Adrenal gland (tissue), 12 donors: ENCODE measurements around the gene SYT15. TPM values are rescaled to one million over a fixed set of nuclear protein-coding genes. Genes with fewer than 3 reads are reported as not detected.

Experiments
- DNase-seq, 7 donors: peaks; one replicate each; pipeline ENCODE4 v3.0.0-alpha.2; 2019 to 2020
- H3K27ac ChIP-seq, 5 donors: fragments of 200-600 bp; sonication (generic) in 4 of 5; 1 replicate in 3 of 5; 2 replicates in 2 of 5; pipeline versions ENCODE4 v1.5.1 to v1.8.0; 2016 to 2020; ENCODE audit warnings: mild to moderate bottlenecking in 1 of 5
- H3K27me3 ChIP-seq: fragments of 200-600 bp; 2 replicates; pipeline ENCODE4 v1.8.0; 2021
- H3K36me3 ChIP-seq, 2 donors: fragments of 200-600 bp; replicated peaks in 1 of 2; 1 replicate in 1 of 2; 2 replicates in 1 of 2; pipeline versions ENCODE4 v1.5.1 to v1.8.0; 2018 to 2022
- H3K4me1 ChIP-seq, 2 donors: fragments of 200-600 bp; replicated peaks in 1 of 2; 1 replicate in 1 of 2; 2 replicates in 1 of 2; pipeline versions ENCODE4 v1.5.1 to v1.8.0; 2018 to 2021
- H3K4me3 ChIP-seq, 4 donors: fragments of 200-600 bp; sonication (generic) in 3 of 4; one replicate each; pipeline ENCODE4 v1.5.1; 2016 to 2018
- H3K9me3 ChIP-seq, 3 donors: fragments of 200-600 bp; sonication (generic) in 1 of 3; replicated peaks in 1 of 3; 1 replicate in 2 of 3; 2 replicates in 1 of 3; pipeline versions ENCODE4 v1.5.1 to v1.8.0; 2016 to 2021
- POLR2A ChIP-seq, 2 donors: fragments of 450-650 bp; IDR thresholded peaks; one replicate each; pipeline ENCODE4 v1.6.1; 2017; ENCODE audit warnings: antibody characterized with exemption in 2 of 2, mild to moderate bottlenecking in 2 of 2, moderate library complexity in 1 of 2
- WGBS, 4 donors: extraction: QIAGEN DNeasy Blood & Tissue Kit in 2 of 4; methylation state at CpG; one replicate each; pipeline versions ENCODE4 v1.1.5 to v1.1.7; 2013 to 2017; 5-methylcytosine and 5-hydroxymethylcytosine counted together
- intact Hi-C, 2 donors: fragments of 100-400 bp; cut with DNase I; formaldehyde crosslinking; loops; one replicate each; pipeline versions ENCODE4 v1.14.1 to v1.15.0; 2022 to 2023
- polyA plus RNA-seq, 3 donors: library from polyadenylated mRNA; stranded (reverse); fragments of 200-250 nt in 2 of 3; fragments of 350-450 nt in 1 of 3; fragmentation: Illumina TruSeq in 1 of 3; extraction: RNeasy Lipid Tissue Mini Kit (QIAGEN cat#74804) in 1 of 3; gene quantifications; one replicate each; pipeline ENCODE4 v1.2.3, GENCODE V29; 2013 to 2014
- total RNA-seq, 9 donors: library from RNA; depleted of rRNA in 4 of 9; stranded (reverse); fragments of >200 nt in 4 of 9; fragments of 120-200 nt in 1 of 9; fragmentation: NEBNext Ultra II Directional in 1 of 9; extraction: Animal tissue kit (Norgen Biotek cat#: 25700) in 1 of 9; gene quantifications; one replicate each; pipeline versions ENCODE4 v1.1.0 to v1.2.4, GENCODE V29; 2013 to 2023
- TF ChIP-seq, protein P1 (sequence below), 6 experiments: fragments of 450-650 bp in 4 of 6; fragments of 200-600 bp in 2 of 6; sonication (generic) in 1 of 6; IDR thresholded peaks; 1 replicate in 5 of 6; 2 replicates in 1 of 6; pipeline versions ENCODE4 v1.5.1 to v1.8.0; 2016 to 2021; ENCODE audit warnings: antibody characterized with exemption in 6 of 6, mild to moderate bottlenecking in 2 of 6, moderate library complexity in 1 of 6
- donor health status: healthy with polysubstance abuse.
- donor health status: Bipolar disorder and iron deficiency.
- donor health status: DM: yes; HTN: yes; CAD: no.
- donor health status: DM: no; HTN: no; CAD: no.
- donor health status: DM: no; HTN: no; CAD: no.
- donor health status: DM: yes; HTN: yes; CAD: no.

SYT15 gene
- total and polyA plus RNA-seq, 12 donors: 0.72 to 32.5 (median 2.1) TPM

DNA sequence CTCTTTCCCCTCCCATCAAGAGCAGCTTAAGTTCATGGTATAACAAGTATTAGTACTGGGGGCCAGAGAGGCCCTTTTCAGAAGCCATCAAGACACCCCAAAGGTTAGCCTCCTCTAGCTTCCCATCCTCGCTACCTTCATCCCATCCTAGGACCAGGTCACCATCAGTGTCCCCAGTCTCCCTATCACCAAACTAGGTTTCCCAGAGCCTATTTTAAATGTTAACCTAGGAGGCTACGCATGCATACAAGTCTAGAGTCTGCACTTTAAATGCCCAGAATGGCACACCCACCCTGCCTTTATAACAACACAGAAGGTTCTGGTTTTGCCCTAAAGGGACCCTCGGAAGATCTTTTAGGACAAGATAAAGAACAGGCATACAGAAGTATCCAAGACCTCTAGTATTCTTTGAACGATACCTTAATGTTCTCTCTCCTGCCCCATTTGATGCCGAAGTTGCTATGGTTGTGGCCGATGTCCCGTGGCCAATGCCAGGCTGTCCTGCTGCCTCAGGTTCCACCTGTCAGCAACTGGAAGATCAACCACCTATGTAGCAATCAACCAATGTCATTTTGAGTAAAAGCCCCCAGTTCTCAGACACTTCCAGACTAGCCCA lies 24.7 kb upstream of the SYT15 start:
- intact Hi-C loops: no loop called here
- Histone ChIP-seq H3K4me1 (peaks cover 6 to 11% of the 10 kb centered on the region in 2 donors), H3K27me3 (peaks cover 60% of the 10 kb centered on the region), H3K4me3 (no peak overlapping the region), H3K36me3 (no peaks in the 10 kb centered on the region), H3K27ac (no peak overlapping the region), H3K9me3 (no peaks in the 10 kb centered on the region)
- 82 to 89% (median 85%) methylated on average over 7 of the region's 7 CpGs for WGBS, 4 donors
- TF ChIP-seq, protein P1, sequence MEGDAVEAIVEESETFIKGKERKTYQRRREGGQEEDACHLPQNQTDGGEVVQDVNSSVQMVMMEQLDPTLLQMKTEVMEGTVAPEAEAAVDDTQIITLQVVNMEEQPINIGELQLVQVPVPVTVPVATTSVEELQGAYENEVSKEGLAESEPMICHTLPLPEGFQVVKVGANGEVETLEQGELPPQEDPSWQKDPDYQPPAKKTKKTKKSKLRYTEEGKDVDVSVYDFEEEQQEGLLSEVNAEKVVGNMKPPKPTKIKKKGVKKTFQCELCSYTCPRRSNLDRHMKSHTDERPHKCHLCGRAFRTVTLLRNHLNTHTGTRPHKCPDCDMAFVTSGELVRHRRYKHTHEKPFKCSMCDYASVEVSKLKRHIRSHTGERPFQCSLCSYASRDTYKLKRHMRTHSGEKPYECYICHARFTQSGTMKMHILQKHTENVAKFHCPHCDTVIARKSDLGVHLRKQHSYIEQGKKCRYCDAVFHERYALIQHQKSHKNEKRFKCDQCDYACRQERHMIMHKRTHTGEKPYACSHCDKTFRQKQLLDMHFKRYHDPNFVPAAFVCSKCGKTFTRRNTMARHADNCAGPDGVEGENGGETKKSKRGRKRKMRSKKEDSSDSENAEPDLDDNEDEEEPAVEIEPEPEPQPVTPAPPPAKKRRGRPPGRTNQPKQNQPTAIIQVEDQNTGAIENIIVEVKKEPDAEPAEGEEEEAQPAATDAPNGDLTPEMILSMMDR (IDR thresholded peaks at IDR 0.05): no peak
- no peak for TF ChIP-seq POLR2A (IDR thresholded peaks at IDR 0.05)
- DNase-seq: peak in 3 of 7 donors; percentile 5 to 11 (median 6)

DNA sequence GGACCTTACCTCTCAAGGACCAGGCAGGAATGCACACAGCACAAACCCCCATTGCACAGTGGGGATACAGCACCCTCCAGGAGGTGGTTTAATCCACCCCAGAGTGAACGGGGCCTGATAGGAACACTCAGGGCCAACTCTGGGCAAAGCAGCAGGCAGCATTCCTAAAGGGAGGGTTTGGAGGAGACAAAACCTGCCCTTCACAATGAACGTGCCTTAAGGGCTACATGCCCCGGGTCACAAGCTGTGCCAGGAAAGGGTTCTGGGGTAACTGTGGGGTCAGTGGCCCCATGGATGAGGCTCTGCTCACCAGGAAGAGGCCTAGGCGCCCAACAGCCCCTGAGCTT lies 23.6 kb upstream of the SYT15 start:
- TF ChIP-seq, protein P1 (IDR thresholded peaks at IDR 0.05): no peak
- TF ChIP-seq POLR2A (IDR thresholded peaks at IDR 0.05): no peak
- H3K36me3 ChIP-seq: no peaks in the 10 kb centered on the region
- H3K4me3 ChIP-seq: no peak overlapping the region
- DNase-seq: peak in 4 of 7 donors; percentile 3 to 15 (median 11)
- intact Hi-C loops: no loop called here
- WGBS, 4 donors: 73 to 88% (median 80%) methylated on average over 4 of the region's 4 CpGs
- H3K4me1 ChIP-seq: peaks cover 6 to 11% of the 10 kb centered on the region in 2 donors
- H3K27ac ChIP-seq: no peak overlapping the region
- no peaks in the 10 kb centered on the region for H3K9me3 ChIP-seq
- H3K27me3 ChIP-seq: peaks cover 62% of the 10 kb centered on the region

DNA sequence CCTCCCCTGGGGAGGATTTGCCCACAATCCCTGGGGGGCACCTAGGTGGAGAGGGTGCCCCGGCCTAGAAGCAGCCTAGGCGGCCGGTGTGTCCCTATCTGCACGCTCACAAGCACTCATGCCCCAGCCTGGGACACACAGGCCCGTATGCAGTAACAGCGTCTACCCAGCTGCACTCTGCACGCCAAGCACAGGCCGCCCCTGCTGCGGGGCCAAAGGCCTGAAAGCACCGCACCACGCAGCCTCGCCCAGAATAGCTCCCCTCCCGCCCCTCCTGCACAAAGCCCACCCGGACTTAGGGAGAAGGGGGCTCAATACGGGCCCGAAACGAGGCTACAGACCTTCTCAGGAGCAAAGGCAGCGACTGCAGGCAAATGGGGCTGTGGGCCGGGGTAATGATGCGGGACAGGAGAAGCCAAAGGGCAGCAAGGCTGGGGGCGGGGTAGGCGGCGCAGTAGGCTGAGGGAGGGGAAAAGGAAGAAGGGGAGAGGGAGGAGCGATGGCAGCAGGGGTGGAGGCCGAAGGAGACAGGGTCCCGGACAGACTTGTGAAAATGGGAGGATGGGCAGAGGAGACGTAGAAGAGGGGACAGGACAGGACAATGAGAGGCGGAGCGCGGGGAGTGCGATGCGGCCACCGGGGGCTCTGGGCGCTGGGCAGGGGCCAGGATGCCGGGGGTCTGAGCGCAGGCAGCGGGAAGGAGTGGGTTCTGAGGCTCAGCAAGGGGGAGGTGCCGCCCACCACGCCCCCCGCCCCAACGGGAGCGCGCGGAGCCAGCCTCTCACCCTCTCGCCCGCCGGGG lies 23.0 kb upstream of the SYT15 start:
- intact Hi-C loops: no loop called here
- 34 to 39% (median 35%) methylated on average over 44 to 47 of the region's 47 CpGs for WGBS, 4 donors
- peak in 6 of 7 donors; percentile 12 to 48 (median 17) for DNase-seq
- Histone ChIP-seq H3K9me3 (no peaks in the 10 kb centered on the region), H3K27me3 (peaks cover 66% of the 10 kb centered on the region), H3K4me1 (peaks cover 6 to 11% of the 10 kb centered on the region in 2 donors), H3K36me3 (no peaks in the 10 kb centered on the region), H3K27ac (no peak overlapping the region), H3K4me3 (peak overlapping the region in 1 of 4 donors; percentile 56)
- TF ChIP-seq, protein P1 (IDR thresholded peaks at IDR 0.05): no peak
- no peak for TF ChIP-seq POLR2A (IDR thresholded peaks at IDR 0.05)

DNA sequence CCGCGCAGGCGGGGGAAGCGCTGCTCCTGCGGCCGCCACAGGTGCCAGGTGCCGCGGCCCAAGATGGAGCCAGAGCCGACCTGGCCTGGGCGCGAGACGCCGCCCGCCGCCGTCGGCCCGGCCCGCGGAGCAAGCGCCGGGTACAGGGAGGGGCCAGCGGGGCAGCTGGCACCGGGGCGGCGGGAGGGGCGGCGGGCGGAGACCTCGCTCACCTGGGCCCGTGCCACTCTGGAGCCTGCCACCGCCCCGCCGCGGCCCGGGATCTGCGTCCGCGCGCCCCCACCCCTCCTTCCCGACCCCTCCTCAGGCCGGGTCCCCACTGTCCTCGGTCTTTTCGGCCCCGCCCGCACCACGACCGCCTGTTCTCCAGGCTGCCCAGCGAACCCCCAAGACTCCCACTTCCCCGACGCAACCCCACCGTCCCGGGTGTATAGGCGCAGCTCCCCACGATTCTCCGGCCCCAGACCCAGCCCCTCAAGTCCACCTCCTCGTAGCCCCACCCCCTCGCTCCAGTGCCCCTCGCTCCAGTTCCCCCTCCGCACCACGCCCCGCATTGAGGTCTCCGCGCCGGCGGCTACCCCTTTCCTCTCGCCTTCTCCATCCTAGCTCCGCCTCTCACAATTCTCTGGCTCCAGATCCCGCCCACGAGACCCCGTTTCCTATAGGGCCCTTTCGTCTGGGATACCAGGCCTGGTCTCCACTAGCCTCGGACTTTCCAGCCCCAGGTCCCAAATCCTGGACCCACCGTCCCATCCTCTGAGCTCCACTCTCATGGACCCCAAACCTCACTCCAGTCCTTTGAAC lies 22.2 kb upstream of the SYT15 start, which contains the start of gene GPRIN2:
Gene GPRIN2 (minus strand): TSS at position 144 of the 804 bp plus-strand sequence. CDS start 5,922 bp downstream, outside the sequence.
- 5 to 14% (median 7%) methylated on average over 35 to 74 of the region's 74 CpGs for WGBS, 4 donors
- Histone ChIP-seq H3K9me3 (no peaks in the 10 kb centered on the region), H3K4me3 (peak within 1 kb of the TSS in 1 of 4 donors; percentile 56), H3K4me1 (peaks cover 6 to 11% of the 10 kb centered on the region in 2 donors), H3K36me3 (no peaks in the 10 kb centered on the region), H3K27ac (no peak within 1 kb of the TSS), H3K27me3 (peaks cover 67% of the 10 kb centered on the region)
- TF ChIP-seq, protein P1 (IDR thresholded peaks at IDR 0.05): no peak
- no peak for TF ChIP-seq POLR2A (IDR thresholded peaks at IDR 0.05)
- DNase-seq: peak in 6 of 7 donors; percentile 13 to 44 (median 20)
- intact Hi-C loops: no loop called here
